Breast epithelium (tissue), 4 donors: ENCODE data around the gene ZNF205. TPM values are rescaled to one million over a fixed set of nuclear protein-coding genes. Genes with fewer than 3 reads are reported as not detected.
"Not testable (repeated sequence)": the region's sequence is repeated elsewhere in the genome, so short reads cannot be mapped to it uniquely, and the experiment has no call there.

Experiments used
- DNase-seq, 2 donors: peaks; one replicate each; pipeline ENCODE4 v3.0.0-alpha.2; 2019; ENCODE audit warnings: low spot score in 2 of 2
- H3K27ac ChIP-seq, 2 donors: fragments of 200-600 bp; sonication (generic) in 1 of 2; one replicate each; pipeline ENCODE4 v1.5.1; 2016 to 2019; ENCODE audit warnings: mild to moderate bottlenecking in 1 of 2
- H3K27me3 ChIP-seq, 2 donors: fragments of 200-600 bp; sonication (generic) in 1 of 2; one replicate each; pipeline versions ENCODE4 v1.5.1 to v1.6.0; 2017 to 2019; ENCODE audit warnings: control low read depth in 1 of 2, mild to moderate bottlenecking in 1 of 2
- H3K36me3 ChIP-seq: fragments of 200-600 bp; one replicate; pipeline ENCODE4 v1.5.1; 2019
- H3K4me1 ChIP-seq, 2 donors: fragments of 200-600 bp; sonication (generic); one replicate each; pipeline ENCODE4 v1.5.1; 2016 to 2019; ENCODE audit warnings: control low read depth in 1 of 2
- H3K4me3 ChIP-seq, 3 donors: fragments of 200-600 bp; sonication (generic); 1 replicate in 2 of 3; 2 replicates in 1 of 3; pipeline ENCODE4 v1.5.1; 2016 to 2019; ENCODE audit warnings: mild to moderate bottlenecking in 3 of 3, moderate library complexity in 2 of 3
- H3K9me3 ChIP-seq, 2 donors: fragments of 200-600 bp; sonication (generic) in 1 of 2; one replicate each; pipeline ENCODE4 v1.5.1; 2016 to 2019; ENCODE audit warnings: control low read depth in 1 of 2
- CTCF ChIP-seq, 3 donors: fragments of 450-650 bp; IDR thresholded peaks; one replicate each; pipeline ENCODE4 v1.5.1; 2016 to 2017; ENCODE audit warnings: antibody characterized with exemption in 3 of 3, mild to moderate bottlenecking in 3 of 3, moderate library complexity in 3 of 3
- POLR2A ChIP-seq: fragments of 450-650 bp; IDR thresholded peaks from one replicate; pipeline ENCODE4 v1.6.1; 2016; ENCODE audit warnings: antibody characterized with exemption, mild to moderate bottlenecking, moderate library complexity
- POLR2AphosphoS5 ChIP-seq, 3 donors: sonication (generic); formaldehyde crosslinking; IDR thresholded peaks; one replicate each; pipeline ENCODE4 v1.6.1; 2017; ENCODE audit warnings: antibody characterized with exemption in 3 of 3
- intact Hi-C: fragments of 100-400 bp; cut with DNase I; formaldehyde crosslinking; loops from one replicate; pipeline ENCODE4 v1.15.1; 2023; ENCODE audit warnings: low total_unique reads
- total RNA-seq, 3 donors: library from RNA; depleted of rRNA; stranded (reverse); fragments of >200 nt; gene quantifications; one replicate each; pipeline ENCODE4 v1.1.0, GENCODE V29; 2016

ZNF205 gene
- total RNA-seq, 3 donors from 2014 or later, result 12.5 to 18.9 (median 13.4) TPM

- Histone ChIP-seq H3K36me3 (no peaks in the 10 kb centered on the region), H3K4me3 (no peak overlapping the region), H3K9me3 (no peaks in the 10 kb centered on the region), H3K4me1 (no peaks in the 10 kb centered on the region), H3K27me3 (peaks cover 0 to 13% of the 10 kb centered on the region in 2 donors), H3K27ac (no peak overlapping the region)
- no peak for DNase-seq
- intact Hi-C loops, result loop anchor here (10.0 kb wide), 1 partner anchor 110 kb away; no protein-coding TSS in a partner anchor
- TF ChIP-seq POLR2AphosphoS5 (IDR thresholded peaks at IDR 0.05), result no peak
- TF ChIP-seq CTCF (IDR thresholded peaks at IDR 0.05), result no peak
- no peak for TF ChIP-seq POLR2A
Measured at GRCh38 chr16:3164121-3164991, 52.0 kb downstream of the ZNF205 start.

- no peak for DNase-seq
- H3K36me3 ChIP-seq, result no peaks in the 10 kb centered on the region
- TF ChIP-seq POLR2A (no peak), CTCF (IDR thresholded peaks at IDR 0.05) (no peak), POLR2AphosphoS5 (IDR thresholded peaks at IDR 0.05) (no peak)
- no peak overlapping the region for H3K27ac ChIP-seq
- H3K4me1 ChIP-seq, result no peaks in the 10 kb centered on the region
- intact Hi-C loops, result loop anchor here (10.0 kb wide), 1 partner anchor 110 kb away; no protein-coding TSS in a partner anchor
- H3K9me3 ChIP-seq, result no peaks in the 10 kb centered on the region
- peaks cover 0 to 22% of the 10 kb centered on the region in 2 donors for H3K27me3 ChIP-seq
- peak overlapping the region in 2 of 3 donors; percentile 32 to 60 for H3K4me3 ChIP-seq
Measured at GRCh38 chr16:3165111-3165822, 52.9 kb downstream of the ZNF205 start.

GRCh38 chr16:3166505-3166886 lies 54.1 kb downstream of the ZNF205 start:
- Histone ChIP-seq H3K9me3 (no peaks in the 10 kb centered on the region), H3K36me3 (no peaks in the 10 kb centered on the region), H3K27me3 (peaks cover 0 to 34% of the 10 kb centered on the region in 2 donors), H3K4me1 (no peaks in the 10 kb centered on the region), H3K4me3 (no peak overlapping the region), H3K27ac (no peak overlapping the region)
- TF ChIP-seq POLR2A, result no peak
- TF ChIP-seq CTCF (IDR thresholded peaks at IDR 0.05), result no peak
- no peak for TF ChIP-seq POLR2AphosphoS5 (IDR thresholded peaks at IDR 0.05)
- no peak for DNase-seq
- intact Hi-C loops, result loop anchor here (10.0 kb wide), 1 partner anchor 112 kb away; no protein-coding TSS in a partner anchor

GRCh38 chr16:3168729-3169128 lies 56.3 kb downstream of the ZNF205 start:
- intact Hi-C loops, result loop anchor here (10.0 kb wide), 1 partner anchor 114 kb away; no protein-coding TSS in a partner anchor
- H3K4me1 ChIP-seq, H3K9me3 ChIP-seq, H3K4me3 ChIP-seq, H3K36me3 ChIP-seq, DNase-seq, H3K27ac ChIP-seq: not testable (repeated sequence)
- H3K27me3 ChIP-seq, result peaks cover 0 to 56% of the 10 kb centered on the region in 2 donors

Other genes starting within 250 kb of the ZNF205 start
- 10 to 100 TPM; 36.0 to 49.2 (median 47.9) TPM for gene FLYWCH2, start 229.4 kb upstream of the ZNF205 start, total RNA-seq
- gene FLYWCH1, start 200.7 kb upstream of the ZNF205 start, total RNA-seq, result 10 to 100 TPM; 28.0 to 30.9 (median 28.2) TPM
- under 1 TPM in 1 of 3 donors, not detected in 2; 0.33 TPM for gene KREMEN2, start 148.3 kb upstream of the ZNF205 start, total RNA-seq
- 1 to 10 TPM; 2.0 to 4.0 (median 3.7) TPM for gene PAQR4, start 143.2 kb upstream of the ZNF205 start, total RNA-seq
- 1 to 10 TPM in 1 of 3 donors, under 1 TPM in 2; 0.66 to 1.4 (median 0.73) TPM for gene PKMYT1, start 132.1 kb upstream of the ZNF205 start, total RNA-seq
- gene CLDN9, start 99.7 kb upstream of the ZNF205 start, total RNA-seq, result under 1 TPM in 1 of 3 donors, not detected in 2; 0.15 TPM
- gene CLDN6, start 94.4 kb upstream of the ZNF205 start, total RNA-seq, result not detected
- gene TNFRSF12A, start 92.2 kb upstream of the ZNF205 start, total RNA-seq, result 10 to 100 TPM in 2 of 3 donors, 1 to 10 TPM in 1; 6.9 to 74.1 (median 36.7) TPM
- gene HCFC1R1, start 88.6 kb upstream of the ZNF205 start, total RNA-seq, result 10 to 100 TPM in 2 of 3 donors, 1 to 10 TPM in 1; 8.8 to 26.5 (median 17.3) TPM
- gene THOC6, start 88.6 kb upstream of the ZNF205 start, total RNA-seq, result 10 to 100 TPM; 15.5 to 26.1 (median 18.4) TPM
- 10 to 100 TPM in 2 of 3 donors, not detected in 1; 31.5 to 50.1 TPM for gene BICDL2, start 75.6 kb upstream of the ZNF205 start, total RNA-seq
- gene MMP25, start 66.0 kb upstream of the ZNF205 start, total RNA-seq, result 1 to 10 TPM in 1 of 3 donors, under 1 TPM in 2; 0.59 to 1.1 (median 0.98) TPM
- gene IL32, start 46.9 kb upstream of the ZNF205 start, total RNA-seq, result 10 to 100 TPM in 2 of 3 donors, 1 to 10 TPM in 1; 9.1 to 17.0 (median 12.0) TPM
- not detected for gene ZSCAN10, start 13.3 kb upstream of the ZNF205 start, total RNA-seq
- 1 to 10 TPM; 4.0 to 5.6 (median 5.6) TPM for gene ZNF213, start 22.4 kb downstream of the ZNF205 start, total RNA-seq
- not detected for gene OR1F1, start 75.6 kb downstream of the ZNF205 start, total RNA-seq
- gene ZNF200, start 122.6 kb downstream of the ZNF205 start, total RNA-seq, result 10 to 100 TPM in 1 of 3 donors, 1 to 10 TPM in 2; 3.5 to 11.1 (median 9.2) TPM
- 1 to 10 TPM in 2 of 3 donors, under 1 TPM in 1; 0.66 to 5.6 (median 1.8) TPM for gene MEFV, start 144.0 kb downstream of the ZNF205 start, total RNA-seq
- 10 to 100 TPM; 38.2 to 55.8 (median 47.9) TPM for gene ZNF263, start 170.9 kb downstream of the ZNF205 start, total RNA-seq
- 10 to 100 TPM in 1 of 3 donors, 1 to 10 TPM in 2; 5.2 to 11.4 (median 7.0) TPM for gene TIGD7, start 192.8 kb downstream of the ZNF205 start, total RNA-seq
- 10 to 100 TPM; 19.4 to 58.2 (median 37.0) TPM for gene ZNF75A, start 192.9 kb downstream of the ZNF205 start, total RNA-seq
- under 1 TPM in 1 of 3 donors, not detected in 2; 0.29 TPM for gene OR2C1, start 243.3 kb downstream of the ZNF205 start, total RNA-seq